ENCODE data around the gene TNRC6B.

TNRC6B gene

DNA sequence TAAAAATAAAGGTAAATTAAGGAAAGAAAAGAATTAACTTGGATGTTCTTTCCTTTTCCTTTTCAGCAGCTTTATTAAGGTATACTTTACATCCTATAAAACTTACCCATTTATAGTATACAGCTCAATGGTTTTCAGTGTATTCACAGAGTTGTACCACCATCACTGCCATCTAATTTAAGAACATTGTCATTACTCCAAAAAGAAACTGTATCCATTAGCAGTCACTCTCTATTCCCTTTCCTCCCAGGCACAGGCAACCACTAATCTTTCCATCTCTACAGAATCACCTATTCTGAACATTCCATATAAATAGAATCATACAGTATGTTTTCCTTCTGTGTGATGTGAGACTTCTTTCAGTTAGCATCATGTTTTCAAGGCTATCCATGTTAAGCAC is 38.9 kb upstream of the TNRC6B start:
- Histone ChIP-seq H3K27ac (replicated peaks) (no peak overlapping the region), H3K27me3 (ENCODE audit: insufficient read depth, poor library complexity, severe bottlenecking) (no peaks in the 10 kb centered on the region), H3K4me3 (replicated peaks; ENCODE audit: insufficient read depth, low read length) (no peak overlapping the region)
- DNase-seq (ENCODE audit: low read depth in 1 of 2, low spot score in 1 of 2): no peak
- no peak for TF ChIP-seq GABPA (IDR thresholded peaks at IDR 0.05; ENCODE audit: low read depth)
- TF ChIP-seq POLR2AphosphoS5 (IDR thresholded peaks at IDR 0.05; ENCODE audit: low read depth): no peak
- TF ChIP-seq, protein P1, sequence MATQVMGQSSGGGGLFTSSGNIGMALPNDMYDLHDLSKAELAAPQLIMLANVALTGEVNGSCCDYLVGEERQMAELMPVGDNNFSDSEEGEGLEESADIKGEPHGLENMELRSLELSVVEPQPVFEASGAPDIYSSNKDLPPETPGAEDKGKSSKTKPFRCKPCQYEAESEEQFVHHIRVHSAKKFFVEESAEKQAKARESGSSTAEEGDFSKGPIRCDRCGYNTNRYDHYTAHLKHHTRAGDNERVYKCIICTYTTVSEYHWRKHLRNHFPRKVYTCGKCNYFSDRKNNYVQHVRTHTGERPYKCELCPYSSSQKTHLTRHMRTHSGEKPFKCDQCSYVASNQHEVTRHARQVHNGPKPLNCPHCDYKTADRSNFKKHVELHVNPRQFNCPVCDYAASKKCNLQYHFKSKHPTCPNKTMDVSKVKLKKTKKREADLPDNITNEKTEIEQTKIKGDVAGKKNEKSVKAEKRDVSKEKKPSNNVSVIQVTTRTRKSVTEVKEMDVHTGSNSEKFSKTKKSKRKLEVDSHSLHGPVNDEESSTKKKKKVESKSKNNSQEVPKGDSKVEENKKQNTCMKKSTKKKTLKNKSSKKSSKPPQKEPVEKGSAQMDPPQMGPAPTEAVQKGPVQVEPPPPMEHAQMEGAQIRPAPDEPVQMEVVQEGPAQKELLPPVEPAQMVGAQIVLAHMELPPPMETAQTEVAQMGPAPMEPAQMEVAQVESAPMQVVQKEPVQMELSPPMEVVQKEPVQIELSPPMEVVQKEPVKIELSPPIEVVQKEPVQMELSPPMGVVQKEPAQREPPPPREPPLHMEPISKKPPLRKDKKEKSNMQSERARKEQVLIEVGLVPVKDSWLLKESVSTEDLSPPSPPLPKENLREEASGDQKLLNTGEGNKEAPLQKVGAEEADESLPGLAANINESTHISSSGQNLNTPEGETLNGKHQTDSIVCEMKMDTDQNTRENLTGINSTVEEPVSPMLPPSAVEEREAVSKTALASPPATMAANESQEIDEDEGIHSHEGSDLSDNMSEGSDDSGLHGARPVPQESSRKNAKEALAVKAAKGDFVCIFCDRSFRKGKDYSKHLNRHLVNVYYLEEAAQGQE (IDR thresholded peaks at IDR 0.05; ENCODE audit: insufficient replicate concordance, low read depth): no peak
- TF ChIP-seq, protein P2, sequence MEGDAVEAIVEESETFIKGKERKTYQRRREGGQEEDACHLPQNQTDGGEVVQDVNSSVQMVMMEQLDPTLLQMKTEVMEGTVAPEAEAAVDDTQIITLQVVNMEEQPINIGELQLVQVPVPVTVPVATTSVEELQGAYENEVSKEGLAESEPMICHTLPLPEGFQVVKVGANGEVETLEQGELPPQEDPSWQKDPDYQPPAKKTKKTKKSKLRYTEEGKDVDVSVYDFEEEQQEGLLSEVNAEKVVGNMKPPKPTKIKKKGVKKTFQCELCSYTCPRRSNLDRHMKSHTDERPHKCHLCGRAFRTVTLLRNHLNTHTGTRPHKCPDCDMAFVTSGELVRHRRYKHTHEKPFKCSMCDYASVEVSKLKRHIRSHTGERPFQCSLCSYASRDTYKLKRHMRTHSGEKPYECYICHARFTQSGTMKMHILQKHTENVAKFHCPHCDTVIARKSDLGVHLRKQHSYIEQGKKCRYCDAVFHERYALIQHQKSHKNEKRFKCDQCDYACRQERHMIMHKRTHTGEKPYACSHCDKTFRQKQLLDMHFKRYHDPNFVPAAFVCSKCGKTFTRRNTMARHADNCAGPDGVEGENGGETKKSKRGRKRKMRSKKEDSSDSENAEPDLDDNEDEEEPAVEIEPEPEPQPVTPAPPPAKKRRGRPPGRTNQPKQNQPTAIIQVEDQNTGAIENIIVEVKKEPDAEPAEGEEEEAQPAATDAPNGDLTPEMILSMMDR (IDR thresholded peaks at IDR 0.05; ENCODE audit: insufficient read depth, low read length): no peak
- no peak for TF ChIP-seq SPI1 (IDR thresholded peaks at IDR 0.05; ENCODE audit: borderline replicate concordance, low read depth)

DNA sequence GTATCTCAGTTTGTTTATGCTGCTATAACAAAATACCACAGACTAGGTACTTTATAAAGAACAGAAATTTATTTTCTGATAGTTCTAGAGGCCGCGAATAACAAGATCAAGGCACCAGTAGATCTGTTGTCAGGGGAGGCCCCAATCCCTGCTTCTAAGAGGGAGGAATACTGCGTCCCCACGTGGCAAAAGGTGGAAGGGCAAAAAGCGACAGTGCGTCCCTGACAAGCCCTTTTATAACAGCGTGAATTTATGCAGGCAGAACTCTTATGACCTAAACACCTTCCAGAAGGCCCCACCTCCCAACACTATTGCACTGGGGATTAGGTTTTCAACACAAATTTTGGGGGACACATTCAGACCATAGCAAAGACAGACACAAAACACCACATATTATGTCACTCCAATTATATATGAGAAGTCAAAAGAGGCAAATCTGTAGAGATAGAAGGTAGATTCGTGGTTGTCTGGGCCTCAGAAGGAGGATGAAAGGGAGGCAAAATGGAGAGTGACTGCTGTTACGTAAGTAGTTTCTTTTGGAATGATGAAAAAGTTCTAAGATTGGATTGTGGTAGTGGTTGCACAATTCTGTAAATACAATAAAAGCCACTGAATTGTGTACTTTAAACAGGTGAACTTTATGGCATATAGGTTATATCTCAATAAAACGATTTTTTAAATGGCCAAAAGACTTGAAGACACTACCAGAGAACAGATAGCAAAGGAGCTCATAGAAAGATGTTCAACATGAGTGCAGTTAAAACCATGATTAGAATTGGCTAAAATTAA is 30.1 kb upstream of the TNRC6B start:
- Histone ChIP-seq H3K27me3 (ENCODE audit: insufficient read depth, poor library complexity, severe bottlenecking) (no peaks in the 10 kb centered on the region), H3K27ac (replicated peaks) (no peak overlapping the region), H3K4me3 (replicated peaks; ENCODE audit: insufficient read depth, low read length) (no peak overlapping the region)
- peak in 1 of 2 experiments; percentile 43 for DNase-seq (ENCODE audit: low read depth in 1 of 2, low spot score in 1 of 2)
- TF ChIP-seq GABPA (IDR thresholded peaks at IDR 0.05; ENCODE audit: low read depth) (no peak), SPI1 (IDR thresholded peaks at IDR 0.05; ENCODE audit: borderline replicate concordance, low read depth) (no peak), POLR2AphosphoS5 (IDR thresholded peaks at IDR 0.05; ENCODE audit: low read depth) (no peak)
- TF ChIP-seq, protein P2 (IDR thresholded peaks at IDR 0.05; ENCODE audit: insufficient read depth, low read length): no peak
- TF ChIP-seq, protein P1 (IDR thresholded peaks at IDR 0.05; ENCODE audit: insufficient replicate concordance, low read depth): no peak

DNA sequence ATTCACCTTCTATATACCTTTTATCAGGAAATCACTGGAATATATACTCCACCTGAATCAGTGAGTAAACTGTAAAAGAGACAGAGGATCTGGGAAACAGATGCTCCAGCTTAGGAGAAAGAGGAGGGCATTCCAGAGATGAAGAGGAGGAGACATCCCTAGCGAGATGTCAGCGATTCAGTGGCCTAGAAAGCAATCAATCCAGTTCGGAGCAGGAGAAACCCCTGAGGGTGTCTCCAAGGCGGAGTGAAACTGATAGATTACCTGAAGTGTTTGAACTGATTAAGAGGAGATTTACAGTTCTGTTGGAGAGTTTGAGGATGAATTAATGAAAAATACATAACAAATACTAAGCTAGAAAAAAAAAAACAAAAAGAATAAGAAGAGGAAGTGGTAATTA is 24.5 kb upstream of the TNRC6B start:
- H3K27ac ChIP-seq (replicated peaks): no peak overlapping the region
- H3K27me3 ChIP-seq (ENCODE audit: insufficient read depth, poor library complexity, severe bottlenecking): no peaks in the 10 kb centered on the region
- DNase-seq (ENCODE audit: low read depth in 1 of 2, low spot score in 1 of 2): no peak
- no peak overlapping the region for H3K4me3 ChIP-seq (replicated peaks; ENCODE audit: insufficient read depth, low read length)
- TF ChIP-seq POLR2AphosphoS5 (IDR thresholded peaks at IDR 0.05; ENCODE audit: low read depth) (no peak), SPI1 (IDR thresholded peaks at IDR 0.05; ENCODE audit: borderline replicate concordance, low read depth) (peak; percentile 7; the same call in 1 of the 2 replicates), GABPA (IDR thresholded peaks at IDR 0.05; ENCODE audit: low read depth) (no peak)
- TF ChIP-seq, protein P2 (IDR thresholded peaks at IDR 0.05; ENCODE audit: insufficient read depth, low read length): no peak

All from HL-60 (cell line).